ENCODE data around the gene TLCD3B.

Gene TLCD3B, protein sequence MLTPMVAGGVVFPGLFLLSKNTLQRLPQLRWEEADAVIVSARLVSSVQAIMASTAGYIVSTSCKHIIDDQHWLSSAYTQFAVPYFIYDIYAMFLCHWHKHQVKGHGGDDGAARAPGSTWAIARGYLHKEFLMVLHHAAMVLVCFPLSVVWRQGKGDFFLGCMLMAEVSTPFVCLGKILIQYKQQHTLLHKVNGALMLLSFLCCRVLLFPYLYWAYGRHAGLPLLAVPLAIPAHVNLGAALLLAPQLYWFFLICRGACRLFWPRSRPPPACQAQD

GRCh38 chr16:30030841-30031413 lies at the start of gene TLCD3B:
TLCD3B (minus strand) TSS chr16:30031271; CDS start chr16:30030527, 744 bp downstream.
- no peak for DNase-seq

GRCh38 chr16:30079480-30079879 lies 48.4 kb upstream of the TLCD3B start:
- no peak for DNase-seq

- DNase-seq: no peak
Observed at GRCh38 chr16:30078744-30079143, 47.7 kb upstream of the TLCD3B start.

- no peak for DNase-seq
Observed at GRCh38 chr16:30077656-30078055, 46.6 kb upstream of the TLCD3B start.

GRCh38 chr16:30076276-30076791 lies 45.3 kb upstream of the TLCD3B start:
- no peak for DNase-seq

GRCh38 chr16:30075503-30076275 lies 44.6 kb upstream of the TLCD3B start, which contains the start of gene PPP4C:
PPP4C (plus strand) TSS chr16:30075994; CDS start chr16:30076378, 384 bp downstream.
- peak; percentile 36 for DNase-seq

DNA sequence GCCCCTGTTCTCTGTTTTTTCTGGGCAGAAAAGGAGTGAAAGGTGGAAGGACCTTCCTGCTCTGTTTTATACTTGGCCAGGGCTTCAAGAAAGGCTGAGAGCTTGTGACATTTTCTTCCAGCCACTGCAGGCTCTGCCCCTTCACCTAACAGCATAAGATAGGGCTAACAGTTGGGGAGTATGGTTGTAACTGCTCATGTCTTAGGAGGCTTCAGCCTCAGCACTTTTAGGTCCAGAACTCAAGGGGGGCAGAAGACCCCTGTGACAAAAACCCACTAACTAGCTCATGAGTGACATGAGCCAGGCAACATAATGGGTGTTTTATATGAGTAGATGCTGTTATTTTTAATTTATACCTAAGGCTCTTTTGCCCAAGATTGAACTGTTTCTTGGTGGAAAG lies 39.4 kb upstream of the TLCD3B start:
- DNase-seq: no peak

DNA sequence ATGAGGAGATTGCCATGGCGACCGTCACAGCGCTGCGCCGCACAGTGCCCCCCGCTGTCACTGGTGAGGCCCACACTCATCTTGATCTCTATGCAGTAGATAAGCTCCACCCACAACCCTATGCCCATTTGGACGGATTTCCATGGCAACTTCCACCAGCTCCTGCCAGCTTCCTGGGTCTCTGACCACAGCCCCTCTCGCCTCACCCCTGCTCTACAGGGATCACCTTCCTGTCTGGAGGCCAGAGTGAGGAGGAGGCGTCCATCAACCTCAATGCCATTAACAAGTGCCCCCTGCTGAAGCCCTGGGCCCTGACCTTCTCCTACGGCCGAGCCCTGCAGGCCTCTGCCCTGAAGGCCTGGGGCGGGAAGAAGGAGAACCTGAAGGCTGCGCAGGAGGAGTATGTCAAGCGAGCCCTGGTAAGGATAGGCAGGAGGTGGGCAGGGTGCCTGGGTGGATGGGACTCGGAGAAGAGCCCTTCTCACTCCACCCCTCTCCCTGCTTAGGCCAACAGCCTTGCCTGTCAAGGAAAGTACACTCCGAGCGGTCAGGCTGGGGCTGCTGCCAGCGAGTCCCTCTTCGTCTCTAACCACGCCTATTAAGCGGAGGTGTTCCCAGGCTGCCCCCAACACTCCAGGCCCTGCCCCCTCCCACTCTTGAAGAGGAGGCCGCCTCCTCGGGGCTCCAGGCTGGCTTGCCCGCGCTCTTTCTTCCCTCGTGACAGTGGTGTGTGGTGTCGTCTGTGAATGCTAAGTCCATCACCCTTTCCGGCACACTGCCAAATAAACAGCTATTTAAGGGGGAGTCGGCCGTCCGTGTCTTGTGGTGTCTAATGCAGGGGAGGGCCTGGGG lies 38.8 kb upstream of the TLCD3B start:
- no peak for DNase-seq

DNA sequence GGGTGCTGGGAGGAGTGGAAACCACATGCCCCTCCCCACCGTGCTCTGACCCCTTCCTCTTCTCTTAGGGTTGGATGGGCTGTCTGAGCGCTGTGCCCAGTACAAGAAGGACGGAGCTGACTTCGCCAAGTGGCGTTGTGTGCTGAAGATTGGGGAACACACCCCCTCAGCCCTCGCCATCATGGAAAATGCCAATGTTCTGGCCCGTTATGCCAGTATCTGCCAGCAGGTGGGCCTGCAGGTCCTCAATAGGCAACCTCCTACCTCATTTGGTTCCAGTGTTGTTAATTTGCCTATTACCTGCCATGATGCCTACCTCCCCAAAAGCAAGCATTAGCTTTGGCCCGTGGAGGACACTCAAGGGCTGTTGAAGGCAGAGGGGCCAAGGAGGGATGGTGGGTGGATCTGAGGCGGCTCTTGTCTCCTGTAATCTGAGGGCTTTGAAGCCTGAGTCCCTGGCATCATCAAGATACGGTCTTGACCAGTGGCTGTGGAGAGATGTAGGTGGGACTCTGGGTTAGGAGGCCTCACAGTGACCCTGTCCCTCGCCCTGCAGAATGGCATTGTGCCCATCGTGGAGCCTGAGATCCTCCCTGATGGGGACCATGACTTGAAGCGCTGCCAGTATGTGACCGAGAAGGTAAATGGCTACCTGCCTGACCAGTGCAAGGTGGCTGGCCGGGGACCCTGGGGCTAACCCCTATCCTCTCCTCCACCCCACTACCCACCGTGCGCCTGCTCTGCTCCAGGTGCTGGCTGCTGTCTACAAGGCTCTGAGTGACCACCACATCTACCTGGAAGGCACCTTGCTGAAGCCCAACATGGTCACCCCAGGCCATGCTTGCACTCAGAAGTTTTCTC lies 37.9 kb upstream of the TLCD3B start:
- DNase-seq: no peak

GRCh38 chr16:30068333-30068732 lies 37.3 kb upstream of the TLCD3B start:
- no peak for DNase-seq

DNA sequence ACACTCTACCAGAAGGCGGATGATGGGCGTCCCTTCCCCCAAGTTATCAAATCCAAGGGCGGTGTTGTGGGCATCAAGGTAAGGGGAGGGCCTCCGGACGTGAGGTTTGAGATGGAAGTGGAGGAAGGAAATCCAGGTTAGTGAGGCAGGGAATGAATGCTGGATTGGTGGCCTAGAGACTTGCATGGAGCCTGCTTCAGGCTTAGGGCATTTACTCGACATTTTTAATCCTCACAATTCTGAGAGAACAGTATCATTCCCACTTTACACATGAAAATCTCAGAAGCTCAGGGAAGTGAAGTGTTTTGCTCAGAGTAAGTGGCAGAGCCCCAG lies 36.5 kb upstream of the TLCD3B start:
- no peak for DNase-seq

DNA sequence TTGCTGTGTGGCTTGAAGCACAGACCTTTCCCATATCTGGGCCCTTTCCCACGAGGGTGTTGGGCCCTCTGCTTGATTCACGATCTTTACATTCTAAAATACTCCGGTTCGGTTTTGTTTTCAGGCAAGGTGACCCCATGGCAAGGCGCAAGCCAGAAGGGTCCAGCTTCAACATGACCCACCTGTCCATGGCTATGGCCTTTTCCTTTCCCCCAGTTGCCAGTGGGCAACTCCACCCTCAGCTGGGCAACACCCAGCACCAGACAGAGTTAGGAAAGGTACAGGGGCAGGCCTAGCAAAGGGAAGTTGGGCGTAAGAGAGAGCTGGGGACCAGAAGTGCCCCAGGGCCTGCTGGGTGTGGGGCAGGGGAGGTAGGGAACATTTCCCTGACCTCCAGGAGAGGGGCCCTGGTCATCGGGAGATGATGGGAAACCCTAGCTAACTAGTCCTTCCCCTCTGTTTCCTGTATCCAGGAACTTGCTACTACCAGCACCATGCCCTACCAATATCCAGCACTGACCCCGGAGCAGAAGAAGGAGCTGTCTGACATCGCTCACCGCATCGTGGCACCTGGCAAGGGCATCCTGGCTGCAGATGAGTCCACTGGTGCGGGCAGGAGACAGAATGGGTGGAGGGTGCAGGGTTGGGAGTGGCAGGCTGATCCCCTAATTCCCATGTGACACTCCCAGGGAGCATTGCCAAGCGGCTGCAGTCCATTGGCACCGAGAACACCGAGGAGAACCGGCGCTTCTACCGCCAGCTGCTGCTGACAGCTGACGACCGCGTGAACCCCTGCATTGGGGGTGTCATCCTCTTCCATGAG lies 35.9 kb upstream of the TLCD3B start:
- no peak for DNase-seq

DNA sequence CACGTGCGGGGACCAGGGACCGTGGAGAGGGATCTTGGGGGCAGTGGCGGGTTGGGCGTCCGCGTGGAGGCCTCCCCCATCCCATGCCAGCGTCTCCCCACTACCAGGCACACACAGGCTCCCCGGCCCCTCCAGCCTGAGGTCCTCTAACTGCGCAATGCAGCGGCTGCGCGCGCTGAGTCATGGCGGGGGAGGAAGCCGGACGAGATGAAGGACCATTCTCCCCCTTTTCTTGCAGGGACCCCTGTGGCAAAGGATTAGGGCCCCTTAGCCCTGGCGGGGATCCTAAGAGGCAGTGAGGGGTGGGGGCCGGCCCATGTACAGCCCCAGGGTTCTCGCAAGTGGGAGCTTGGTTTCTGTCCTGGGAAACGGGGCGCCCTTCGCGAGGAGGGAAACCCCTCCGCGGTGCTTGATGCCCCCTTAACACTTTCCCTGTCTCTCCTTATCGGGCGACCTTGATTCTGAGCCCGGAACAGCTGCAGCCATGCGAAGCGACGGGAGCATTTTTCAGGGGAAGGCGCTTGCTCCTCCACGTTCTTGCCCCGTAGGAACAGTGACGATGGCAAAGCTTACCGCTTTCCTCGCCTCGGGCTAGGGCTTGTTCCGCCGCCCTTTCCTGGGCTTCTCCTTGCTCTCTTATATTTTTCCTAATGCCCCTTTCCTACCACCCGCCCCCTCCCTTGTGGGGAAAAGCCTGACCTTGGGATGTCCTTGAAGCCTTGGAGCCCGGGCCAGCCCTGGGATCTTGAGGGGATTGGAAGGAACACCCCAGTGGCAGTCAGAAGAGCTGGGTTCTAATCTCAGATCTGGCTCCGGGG lies 35.1 kb upstream of the TLCD3B start:
- no peak for DNase-seq

GRCh38 chr16:30065102-30065942 lies 34.3 kb upstream of the TLCD3B start, which contains the start of gene ALDOA:
ALDOA (plus strand) TSS chr16:30065760; CDS start chr16:30066898, 1,138 bp downstream.
- peak; percentile 85 for DNase-seq

DNA sequence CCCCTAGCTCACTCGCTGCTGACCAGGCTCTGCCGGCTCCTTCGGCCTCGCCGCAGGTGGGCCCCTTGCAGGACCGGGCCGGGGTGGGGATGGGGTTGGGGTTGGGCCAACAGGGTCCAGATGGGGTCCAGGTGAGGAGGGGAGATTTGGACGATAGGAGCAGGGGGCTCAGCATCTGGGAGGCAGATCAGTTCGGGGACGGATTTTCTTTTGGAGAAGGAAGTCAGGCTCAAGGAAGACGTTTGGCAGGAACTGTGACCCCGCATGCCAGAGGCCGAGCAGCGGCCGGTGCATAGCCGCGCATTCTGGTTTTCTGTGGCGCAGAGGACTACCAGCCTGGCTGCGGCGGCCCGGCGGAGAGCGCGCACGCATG lies 33.6 kb upstream of the TLCD3B start:
- no peak for DNase-seq

- no peak for DNase-seq
Observed at GRCh38 chr16:30063893-30064728, 33.0 kb upstream of the TLCD3B start.

GRCh38 chr16:30063278-30063892 lies 32.3 kb upstream of the TLCD3B start:
- no peak for DNase-seq
